ENCODE data around the gene PROSER3. TPM values are rescaled to one million over a fixed set of nuclear protein-coding genes. Genes with fewer than 3 reads are reported as not detected.
"Not testable (repeated sequence)": the region's sequence is repeated elsewhere in the genome, so short reads cannot be mapped to it uniquely, and the experiment has no call there.

The PROSER3 gene
- total RNA-seq, 1 donor from 2014 or later: 51.1 TPM

DNA sequence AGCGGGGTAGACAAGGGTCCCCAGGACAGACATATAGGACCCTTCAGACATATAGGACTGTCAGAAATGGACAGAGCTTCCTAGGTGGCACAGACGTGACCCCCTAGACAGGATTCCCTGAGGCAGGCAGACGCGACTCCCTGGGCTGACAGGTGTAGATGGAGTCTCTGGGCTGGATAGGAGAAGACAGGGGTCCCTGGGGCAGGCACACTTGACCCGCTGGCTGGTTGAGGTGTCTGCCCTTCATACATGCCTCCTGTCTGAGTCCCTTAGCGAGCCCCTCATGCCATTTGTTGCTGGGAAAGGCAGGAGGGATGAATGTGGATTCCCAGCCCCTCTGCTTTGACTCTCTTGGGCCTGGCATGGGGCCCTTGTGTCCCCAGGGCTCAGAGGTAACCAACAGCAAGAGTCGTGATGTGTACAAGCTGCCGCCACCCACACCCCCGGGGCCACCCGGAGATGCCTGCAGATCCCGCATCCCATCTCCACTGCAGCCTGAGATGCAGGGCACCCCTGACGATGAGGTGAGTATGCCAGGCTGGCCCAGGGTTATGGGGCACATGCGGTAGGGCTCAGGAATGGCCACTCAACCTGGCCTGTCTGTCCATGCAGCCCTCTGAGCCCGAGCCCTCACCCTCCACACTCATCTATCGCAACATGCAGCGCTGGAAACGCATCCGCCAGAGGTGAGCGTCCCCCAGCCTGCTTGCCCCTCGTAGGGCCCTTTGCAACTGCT is 4.2 kb upstream of the PROSER3 start:
- DNase-seq (ENCODE audit: low spot score): peak; percentile 45

- peak; percentile 44 for DNase-seq (ENCODE audit: low spot score)
Observed at GRCh38 chr19:35754370-35755130, 3.4 kb upstream of the PROSER3 start.

DNA sequence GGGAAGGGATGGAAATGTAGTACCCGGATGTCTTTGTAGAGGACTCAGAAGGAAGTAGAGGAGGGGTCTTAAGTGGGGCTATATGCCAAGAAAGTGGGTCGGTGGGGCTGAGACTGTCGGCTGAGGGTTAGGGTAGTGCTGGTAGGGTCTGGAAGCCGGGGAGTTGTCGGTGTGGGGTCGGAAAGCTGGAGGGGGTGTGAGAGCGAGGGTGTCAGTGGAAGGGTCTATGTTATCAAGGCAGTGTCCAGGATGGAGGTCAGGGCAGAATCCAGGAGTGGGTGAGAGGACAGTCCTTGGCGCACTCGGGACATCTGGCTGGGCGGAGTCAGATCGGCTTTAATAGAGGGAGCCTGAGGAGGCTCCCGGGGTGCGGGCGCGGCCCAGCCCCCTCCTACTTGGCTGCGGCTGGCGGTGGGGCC is 2.8 kb upstream of the PROSER3 start:
- DNase-seq (ENCODE audit: low spot score): no peak

DNA sequence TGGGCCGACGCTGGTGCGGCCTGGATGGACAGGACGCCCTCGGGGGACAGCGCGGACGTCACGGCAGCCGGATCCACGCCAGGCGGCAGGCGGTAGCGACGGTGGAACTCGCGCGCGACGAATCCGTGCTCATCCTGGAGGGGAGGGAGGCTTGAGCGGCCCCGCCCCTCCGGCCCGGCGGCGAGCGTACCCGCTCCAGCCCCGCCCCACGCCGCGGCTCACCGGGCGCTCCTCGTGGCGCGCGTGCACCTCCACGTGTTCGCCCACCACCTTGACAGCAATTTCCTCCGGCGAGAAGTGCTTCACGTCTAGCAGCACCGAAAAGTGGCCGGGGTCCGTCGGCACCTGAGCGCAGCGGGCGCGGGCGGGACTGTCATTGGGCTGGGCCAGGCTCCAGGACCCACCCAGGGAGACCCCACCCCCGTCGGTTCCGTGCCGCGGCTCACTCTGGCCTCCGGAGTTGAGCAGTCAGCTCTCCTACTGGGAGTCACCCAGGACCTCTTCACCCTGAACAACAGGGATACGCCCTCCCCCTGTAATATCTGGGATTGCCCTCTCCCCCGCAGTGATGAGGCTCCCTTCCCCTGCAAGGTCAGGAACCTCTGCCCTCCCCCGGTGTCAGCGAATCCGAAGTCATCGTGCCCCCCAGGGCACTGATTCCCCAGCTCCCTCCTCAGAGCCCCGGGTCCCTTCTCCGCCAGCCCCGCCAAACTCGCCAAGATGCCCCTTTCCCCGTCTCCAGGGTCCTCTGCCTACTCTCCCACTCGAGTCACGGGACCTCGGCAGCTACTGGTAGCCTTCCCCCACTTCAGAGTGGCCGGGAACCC is 2.2 kb upstream of the PROSER3 start:
- DNase-seq (ENCODE audit: low spot score): peak; percentile 85

GRCh38 chr19:35756377-35757230 is 1.4 kb upstream of the PROSER3 start, which contains the start of gene HSPB6:
Gene HSPB6 (minus strand): TSS chr19:35757029. CDS start chr19:35757008, 21 bp downstream.
- peak; percentile 77 for DNase-seq (ENCODE audit: low spot score)

DNA sequence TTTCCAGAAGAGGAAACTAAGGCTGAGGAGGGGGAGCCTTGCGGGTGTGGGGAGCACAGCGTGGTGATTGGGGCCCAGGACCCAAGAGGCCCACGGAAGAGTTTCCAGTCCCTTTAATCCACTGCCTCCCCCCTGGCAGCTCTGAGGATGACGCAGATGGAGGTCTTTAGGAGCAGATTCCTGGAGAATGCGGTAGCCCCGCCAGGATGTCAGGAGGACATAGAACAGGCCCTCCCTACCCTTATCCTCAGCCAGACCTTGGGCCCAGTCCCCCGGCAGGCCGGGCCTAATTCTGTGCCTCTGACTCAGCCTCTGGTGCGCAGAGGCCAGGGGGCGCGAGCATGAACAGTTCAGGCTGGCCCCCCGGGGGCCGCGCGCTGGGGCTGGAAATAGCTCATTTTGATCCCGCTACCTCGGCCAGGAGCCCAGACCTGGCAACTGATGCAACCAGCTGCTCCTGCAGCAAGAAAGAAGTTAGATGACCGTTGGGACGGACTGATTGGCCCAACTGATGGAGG is 686 bp upstream of the PROSER3 start:
- peak; percentile 81 for DNase-seq (ENCODE audit: low spot score)

- no peak for DNase-seq (ENCODE audit: low spot score)
Observed at GRCh38 chr19:35759697-35760096, 1.7 kb downstream of the PROSER3 start.

- no peak for DNase-seq (ENCODE audit: low spot score)
Observed at GRCh38 chr19:35760711-35761349, 2.9 kb downstream of the PROSER3 start.

GRCh38 chr19:35764432-35765315 is 6.7 kb downstream of the PROSER3 start:
- DNase-seq (ENCODE audit: low spot score): no peak

DNA sequence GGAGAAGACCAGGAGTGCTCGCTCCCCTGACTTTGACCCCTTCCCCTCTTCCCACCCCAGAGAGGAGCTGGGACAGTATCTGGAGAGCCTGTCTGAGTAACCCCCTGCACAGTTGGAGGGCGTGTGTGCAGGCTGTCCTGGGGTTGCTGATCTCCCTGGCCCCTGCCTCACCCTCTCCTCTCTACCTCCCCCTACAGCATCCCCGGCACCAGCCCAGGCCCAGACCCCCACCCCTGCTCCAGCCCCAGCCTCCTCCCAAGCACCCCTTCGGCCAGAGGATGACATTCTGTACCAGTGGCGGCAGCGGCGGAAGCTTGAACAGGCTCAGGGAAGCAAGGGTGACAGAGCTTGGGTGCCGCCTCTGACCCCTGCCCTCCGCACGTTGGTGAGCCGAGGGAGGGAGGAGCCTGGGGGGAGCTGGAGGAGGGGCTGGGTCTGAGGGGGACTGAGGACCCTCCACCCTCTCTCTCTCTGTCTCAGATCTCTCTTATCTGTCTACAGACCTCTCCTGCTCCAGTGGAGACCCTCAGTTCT is 8.7 kb downstream of the PROSER3 start:
- DNase-seq (ENCODE audit: low spot score): no peak

- no peak for DNase-seq (ENCODE audit: low spot score)
Observed at GRCh38 chr19:35767288-35768081, 9.5 kb downstream of the PROSER3 start.

GRCh38 chr19:35768082-35768421 is 10.1 kb downstream of the PROSER3 start:
- no peak for DNase-seq (ENCODE audit: low spot score)

- DNase-seq (ENCODE audit: low spot score): not testable (repeated sequence)
Observed at GRCh38 chr19:35772362-35772761, 14.4 kb downstream of the PROSER3 start.

DNA sequence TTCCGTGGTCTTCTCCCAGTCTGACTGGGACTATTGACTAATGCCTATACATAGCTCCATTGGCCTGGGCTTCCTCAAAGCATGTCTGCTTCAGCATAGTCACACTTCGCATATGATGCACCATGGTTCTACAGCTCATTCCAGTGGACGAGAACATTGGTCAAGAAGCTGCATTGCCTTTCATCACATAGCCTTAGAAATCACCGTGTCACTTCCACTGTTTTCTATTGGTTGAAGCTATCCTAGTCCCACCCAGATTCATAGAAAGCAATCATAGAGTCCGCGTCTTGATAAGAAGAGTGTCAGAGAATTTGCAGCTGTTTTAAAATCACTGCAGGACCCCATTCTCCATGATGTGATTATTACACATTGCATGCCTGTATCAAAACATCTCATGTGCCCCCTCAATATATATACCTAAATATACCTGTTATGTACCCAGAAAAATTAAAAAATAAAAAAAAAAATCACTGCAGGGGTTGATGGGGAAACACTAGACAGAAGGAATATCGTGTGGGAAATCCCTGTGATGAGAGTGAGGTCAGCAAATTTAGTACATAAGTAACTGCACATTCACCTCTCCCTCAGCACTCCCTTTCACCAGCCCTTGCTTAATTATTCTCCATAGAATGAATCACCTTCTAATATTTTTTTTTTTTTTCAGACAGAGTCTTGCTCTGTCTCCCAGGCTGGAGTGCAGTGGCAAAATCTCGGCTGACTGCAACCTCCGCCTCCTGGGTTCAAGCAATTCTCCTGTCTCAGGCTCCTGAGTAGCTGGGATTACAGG is 15.2 kb downstream of the PROSER3 start:
- DNase-seq (ENCODE audit: low spot score): no peak

- no peak for DNase-seq (ENCODE audit: low spot score)
Observed at GRCh38 chr19:35774274-35775045, 16.5 kb downstream of the PROSER3 start.

GRCh38 chr19:35775046-35775297 is 17.0 kb downstream of the PROSER3 start:
- DNase-seq (ENCODE audit: low spot score): no peak
